MCF 10A (cell line): ENCODE measurements around the gene CILP2. TPM values are rescaled to one million over a fixed set of nuclear protein-coding genes. Genes with fewer than 3 reads are reported as not detected.
A peak's percentile ranks its signal among the peaks of the same experiment; 100 is the strongest.

Source experiments
- BruUV-seq: library from RNA; stranded (reverse); fragments of 400-500 nt; replicated peaks from 2 replicates; lab custom pipeline; 2021; lab: Mats Ljungman, UMichigan
- CTCF ChIA-PET: fragments of 300-600 bp; sonication (Branson Sonifier 250); formaldehyde crosslinking; extraction: SDS; loops from one replicate; lab custom pipeline; 2021; ENCODE audit warnings: antibody characterized with exemption, inconsistent platforms; lab: Yijun Ruan, JAX
- POLR2A ChIA-PET: fragments of 300-600, 350-650 bp; sonication (Branson Sonifier 250); formaldehyde crosslinking; extraction: SDS; loops from one replicate; lab custom pipeline; 2020; ENCODE audit warnings: antibody characterized with exemption, inconsistent platforms; lab: Yijun Ruan, JAX
- DNase-seq: peaks from one replicate; pipeline ENCODE4 v3.0.0-alpha.2; 2018; ENCODE audit not compliant: unreplicated experiment
- H3K27ac Mint-ChIP-seq: one replicate; pipeline ENCODE4 v1.8.0; 2022; ENCODE audit warnings: mild to moderate bottlenecking, low read depth, mixed read lengths; ENCODE audit not compliant: unreplicated experiment
- H3K27me3 Mint-ChIP-seq: one replicate; pipeline ENCODE4 v1.8.0; 2022; ENCODE audit warnings: mixed read lengths; ENCODE audit not compliant: insufficient read depth, unreplicated experiment
- H3K36me3 Mint-ChIP-seq: one replicate; pipeline ENCODE4 v1.8.0; 2022; ENCODE audit warnings: mild to moderate bottlenecking, moderate library complexity, mixed read lengths; ENCODE audit not compliant: insufficient read depth, unreplicated experiment
- H3K4me1 Mint-ChIP-seq: one replicate; pipeline ENCODE4 v1.8.0; 2022; ENCODE audit warnings: mixed read lengths; ENCODE audit not compliant: insufficient read depth, unreplicated experiment
- H3K4me3 Mint-ChIP-seq: one replicate; pipeline ENCODE4 v1.8.0; 2022; ENCODE audit warnings: mild to moderate bottlenecking, moderate library complexity, mixed read lengths; ENCODE audit not compliant: unreplicated experiment
- H3K9me3 Mint-ChIP-seq: one replicate; pipeline ENCODE4 v1.8.0; 2022; ENCODE audit warnings: mixed read lengths; ENCODE audit not compliant: unreplicated experiment
- intact Hi-C: fragments of 100-400 bp; cut with micrococcal nuclease; formaldehyde crosslinking; loops from 2 replicates; pipeline ENCODE4 v1.14.1; 2022
- total RNA-seq: library from RNA; stranded (reverse); gene quantifications from 2 replicates; pipeline ENCODE4 v1.2.3, GENCODE V29; 2022
- TF ChIP-seq, protein P1 (sequence below): fragments of 200-600 bp; IDR thresholded peaks from one replicate; pipeline ENCODE4 v1.8.0; 2022; ENCODE audit warnings: antibody characterized with exemption, mild to moderate bottlenecking; ENCODE audit not compliant: unreplicated experiment

CILP2 gene
- total RNA-seq, 1 experiment from 2014 or later = 0.12 TPM

- intact Hi-C loops = no loop called here
- Mint-ChIP-seq H3K27me3 (no peaks in the 10 kb centered on the region), H3K36me3 (peaks cover 18% of the 10 kb centered on the region), H3K4me1 (peaks cover 6% of the 10 kb centered on the region), H3K4me3 (no peak overlapping the region), H3K9me3 (no peaks in the 10 kb centered on the region), H3K27ac (no peak overlapping the region)
- TF ChIP-seq, protein P1, sequence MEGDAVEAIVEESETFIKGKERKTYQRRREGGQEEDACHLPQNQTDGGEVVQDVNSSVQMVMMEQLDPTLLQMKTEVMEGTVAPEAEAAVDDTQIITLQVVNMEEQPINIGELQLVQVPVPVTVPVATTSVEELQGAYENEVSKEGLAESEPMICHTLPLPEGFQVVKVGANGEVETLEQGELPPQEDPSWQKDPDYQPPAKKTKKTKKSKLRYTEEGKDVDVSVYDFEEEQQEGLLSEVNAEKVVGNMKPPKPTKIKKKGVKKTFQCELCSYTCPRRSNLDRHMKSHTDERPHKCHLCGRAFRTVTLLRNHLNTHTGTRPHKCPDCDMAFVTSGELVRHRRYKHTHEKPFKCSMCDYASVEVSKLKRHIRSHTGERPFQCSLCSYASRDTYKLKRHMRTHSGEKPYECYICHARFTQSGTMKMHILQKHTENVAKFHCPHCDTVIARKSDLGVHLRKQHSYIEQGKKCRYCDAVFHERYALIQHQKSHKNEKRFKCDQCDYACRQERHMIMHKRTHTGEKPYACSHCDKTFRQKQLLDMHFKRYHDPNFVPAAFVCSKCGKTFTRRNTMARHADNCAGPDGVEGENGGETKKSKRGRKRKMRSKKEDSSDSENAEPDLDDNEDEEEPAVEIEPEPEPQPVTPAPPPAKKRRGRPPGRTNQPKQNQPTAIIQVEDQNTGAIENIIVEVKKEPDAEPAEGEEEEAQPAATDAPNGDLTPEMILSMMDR = no peak
- no peak for DNase-seq
- no TSS peak for BruUV-seq
- ChIA-PET POLR2A (interaction anchor here (0.6 kb wide), 1 partner anchor 19 kb away, joined by 3 read pairs; no protein-coding TSS in a partner anchor), CTCF (no interaction called here)
These were observed 24.4 kb upstream of the CILP2 start for GRCh38 chr19:19513682-19514081.

DNA sequence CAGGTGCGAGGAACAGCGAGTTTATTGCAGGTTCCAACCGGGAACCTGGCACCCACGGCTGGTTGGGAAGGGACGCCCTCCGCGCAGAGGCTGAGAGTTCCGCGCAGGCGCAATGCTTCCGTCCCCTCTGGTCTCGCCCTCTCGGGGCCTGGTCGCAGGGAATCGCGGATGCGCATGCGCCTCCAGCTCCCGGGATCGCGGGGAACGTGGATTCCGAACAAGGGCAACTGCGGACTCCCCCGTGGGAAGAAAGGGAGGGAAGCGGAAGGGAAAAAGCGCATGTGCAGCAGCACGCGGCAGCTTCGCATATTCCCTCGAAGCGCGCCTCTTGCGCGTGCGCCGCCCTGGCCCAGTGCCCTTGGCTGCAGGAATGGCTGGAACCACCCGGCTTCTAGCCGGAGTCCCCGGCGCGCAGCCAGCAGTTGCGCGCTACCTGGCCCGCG is 23.8 kb upstream of the CILP2 start:
- intact Hi-C loops = no loop called here
- H3K4me1 Mint-ChIP-seq = peaks cover 7% of the 10 kb centered on the region
- CTCF ChIA-PET = interaction anchor here (0.9 to 3.5 kb wide), 3 partner anchors 15 to 54 kb away, joined by 3 to 13 read pairs (median 4); no protein-coding TSS in a partner anchor
- no TSS peak for BruUV-seq
- peaks cover 23% of the 10 kb centered on the region for H3K36me3 Mint-ChIP-seq
- H3K27me3 Mint-ChIP-seq = no peaks in the 10 kb centered on the region
- no peak for DNase-seq
- no peaks in the 10 kb centered on the region for H3K9me3 Mint-ChIP-seq
- H3K4me3 Mint-ChIP-seq = peak overlapping the region; percentile 35
- H3K27ac Mint-ChIP-seq = no peak overlapping the region
- TF ChIP-seq, protein P1 = no peak
- POLR2A ChIA-PET = no interaction called here

DNA sequence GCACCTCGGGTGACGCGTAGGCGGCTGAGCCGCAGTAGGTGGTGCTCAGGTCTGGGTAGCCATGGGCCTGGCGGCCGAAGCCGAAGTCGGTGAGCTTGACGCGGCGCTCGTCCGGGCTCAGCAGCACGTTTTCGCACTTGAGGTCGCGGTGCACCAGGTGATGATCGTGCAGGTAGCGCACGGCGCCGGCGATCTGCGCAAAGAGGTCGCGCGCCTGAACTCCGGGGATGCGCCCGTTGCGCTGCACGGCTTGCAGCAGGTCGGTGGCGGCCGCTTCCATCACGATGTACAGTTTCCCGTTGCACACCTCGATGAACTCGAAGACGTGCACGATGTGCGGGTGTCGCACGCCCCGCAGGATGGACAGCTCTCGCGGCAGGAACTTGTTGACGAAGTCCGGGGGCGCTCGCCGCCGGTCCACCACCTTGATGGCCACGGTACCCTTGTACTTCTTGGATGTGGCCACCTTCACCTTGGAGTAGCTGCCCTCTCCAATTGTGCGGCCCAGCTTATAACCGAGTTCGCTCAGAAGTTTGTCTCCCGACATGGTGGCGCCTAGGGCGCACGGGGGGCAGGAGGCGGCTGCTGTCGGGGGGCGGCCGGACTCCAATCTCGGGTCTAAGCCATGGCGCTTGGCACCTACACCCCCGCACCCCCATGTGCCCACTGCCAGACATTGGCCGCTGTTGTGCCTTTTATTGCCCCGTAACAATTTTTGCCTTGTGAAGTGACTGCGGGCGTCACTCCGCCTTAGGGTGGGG is 23.0 kb upstream of the CILP2 start, which contains the start of gene TSSK6:
Gene TSSK6, minus strand, starts transcription at position 668 of the 761 bp plus-strand sequence. Its CDS starts 121 bp downstream, at position 547.
- H3K36me3 Mint-ChIP-seq = peaks cover 31% of the 10 kb centered on the region
- peaks cover 12% of the 10 kb centered on the region for H3K4me1 Mint-ChIP-seq
- H3K9me3 Mint-ChIP-seq = no peaks in the 10 kb centered on the region
- peak within 1 kb of the TSS; percentile 93 for H3K4me3 Mint-ChIP-seq
- TF ChIP-seq, protein P1 = no peak
- H3K27me3 Mint-ChIP-seq = no peaks in the 10 kb centered on the region
- intact Hi-C loops = no loop called here
- ChIA-PET CTCF (interaction anchor here (0.7 to 3.5 kb wide), 4 partner anchors 14 to 265 kb away, joined by 3 to 13 read pairs (median 4); no protein-coding TSS in a partner anchor), POLR2A (interaction anchor here (0.6 to 2.8 kb wide), 14 partner anchors 8 to 443 kb away, joined by 3 to 12 read pairs (median 5); partner anchors contain the start of genes GATAD2A, GMIP and YJEFN3)
- no TSS peak for BruUV-seq
- no peak for DNase-seq
- H3K27ac Mint-ChIP-seq = peak within 1 kb of the TSS; percentile 96
